Measurements from ENCODE around the gene ZDHHC24. TPM values are rescaled to one million over a fixed set of nuclear protein-coding genes. Genes with fewer than 3 reads are reported as not detected.
A peak's percentile ranks its signal among the peaks of the same experiment; 100 is the strongest.
"Not testable (repeated sequence)": the region's sequence is repeated elsewhere in the genome, so short reads cannot be mapped to it uniquely, and the experiment has no call there.

The ZDHHC24 gene
- total RNA-seq, 1 experiment from 2014 or later: 29.5 TPM

GRCh38 chr11:66546966-66547661 lies 1.3 kb upstream of the ZDHHC24 start:
- no peak for DNase-seq (ENCODE audit: low read depth, low spot score)
- Histone ChIP-seq H3K27ac (ENCODE audit: low read length) (no peak overlapping the region), H3K36me3 (ENCODE audit: control insufficient read depth, insufficient read depth, low read length) (no peaks in the 10 kb centered on the region), H3K27me3 (ENCODE audit: control insufficient read depth, insufficient read depth, low read length) (no peaks in the 10 kb centered on the region), H3K4me3 (ENCODE audit: low read depth in 2 of 2, low read length in 2 of 2) (peak overlapping the region; percentile 87 to 92; a peak in 3 of 4 replicates), H3K9me3 (ENCODE audit: control insufficient read depth, insufficient read depth, low read depth, low read length) (no peaks in the 10 kb centered on the region), H3K4me1 (ENCODE audit: control insufficient read depth, insufficient read depth, low read length) (peaks cover 9% of the 10 kb centered on the region)
- TF ChIP-seq REST (IDR thresholded peaks at IDR 0.05; ENCODE audit: insufficient read depth in 1 of 2, low read depth in 2 of 2, low read length in 1 of 2) (no peak), SIN3A (IDR thresholded peaks at IDR 0.05; ENCODE audit: borderline replicate concordance, insufficient read depth, low read depth, low read length) (no peak), POLR2AphosphoS5 (IDR thresholded peaks at IDR 0.05; ENCODE audit: low read depth, low read length) (no peak), CTCF (IDR thresholded peaks at IDR 0.05) (no peak), TCF7L2 (IDR thresholded peaks at IDR 0.05; ENCODE audit: low read depth, low read length) (no peak)
- in situ Hi-C loops (cut with HindIII; ENCODE audit: low pct_unique_long_range_greater_than_20kb, low sequenced_read_pairs): no loop called here
- intact Hi-C loops (cut with micrococcal nuclease; ENCODE audit: unreplicated experiment): no loop called here
- no TSS peak for BruUV-seq (replicated peaks)
- no peak for ATAC-seq
- POLR2A ChIA-PET: no interaction called here
- CTCF ChIA-PET: interaction anchor here (0.6 kb wide), 1 partner anchor 72 kb away, joined by 5 read pairs; no protein-coding TSS in a partner anchor

GRCh38 chr11:66546368-66546965 lies 619 bp upstream of the ZDHHC24 start, which contains the start of gene ACTN3:
ACTN3 (plus strand) TSS chr11:66546903; CDS start chr11:66546938, 35 bp downstream.
- CTCF ChIA-PET: interaction anchor here (0.6 kb wide), 2 partner anchors 80 to 138 kb away, joined by 4 to 6 read pairs; partner anchors contain the start of gene PELI3
- ATAC-seq: peak; percentile 11
- H3K36me3 ChIP-seq (ENCODE audit: control insufficient read depth, insufficient read depth, low read length): no peaks in the 10 kb centered on the region
- no peaks in the 10 kb centered on the region for H3K27me3 ChIP-seq (ENCODE audit: control insufficient read depth, insufficient read depth, low read length)
- TF ChIP-seq SIN3A (IDR thresholded peaks at IDR 0.05; ENCODE audit: borderline replicate concordance, insufficient read depth, low read depth, low read length) (no peak), POLR2AphosphoS5 (IDR thresholded peaks at IDR 0.05; ENCODE audit: low read depth, low read length) (no peak), CTCF (IDR thresholded peaks at IDR 0.05) (no peak), TCF7L2 (IDR thresholded peaks at IDR 0.05; ENCODE audit: low read depth, low read length) (no peak), REST (IDR thresholded peaks at IDR 0.05; ENCODE audit: insufficient read depth in 1 of 2, low read depth in 2 of 2, low read length in 1 of 2) (no peak)
- POLR2A ChIA-PET: interaction anchor here (0.5 to 1.0 kb wide), 4 partner anchors 9 to 30 kb away, joined by 3 to 5 read pairs (median 4); no protein-coding TSS in a partner anchor
- DNase-seq (ENCODE audit: low read depth, low spot score): no peak
- no TSS peak for BruUV-seq (replicated peaks)
- H3K9me3 ChIP-seq (ENCODE audit: control insufficient read depth, insufficient read depth, low read depth, low read length): no peaks in the 10 kb centered on the region
- peaks cover 9% of the 10 kb centered on the region for H3K4me1 ChIP-seq (ENCODE audit: control insufficient read depth, insufficient read depth, low read length)
- intact Hi-C loops (cut with micrococcal nuclease; ENCODE audit: unreplicated experiment): no loop called here
- H3K27ac ChIP-seq (ENCODE audit: low read length): peak within 1 kb of the TSS; percentile 83
- peak within 1 kb of the TSS; percentile 87 to 92 for H3K4me3 ChIP-seq (ENCODE audit: low read depth in 2 of 2, low read length in 2 of 2)
- in situ Hi-C loops (cut with HindIII; ENCODE audit: low pct_unique_long_range_greater_than_20kb, low sequenced_read_pairs): no loop called here

- DNase-seq (ENCODE audit: low read depth, low spot score); H3K36me3 ChIP-seq (ENCODE audit: control insufficient read depth, insufficient read depth, low read length); CTCF ChIA-PET; intact Hi-C loops (cut with micrococcal nuclease; ENCODE audit: unreplicated experiment); ATAC-seq; H3K27me3 ChIP-seq (ENCODE audit: control insufficient read depth, insufficient read depth, low read length); H3K4me1 ChIP-seq (ENCODE audit: control insufficient read depth, insufficient read depth, low read length); in situ Hi-C loops (cut with HindIII; ENCODE audit: low pct_unique_long_range_greater_than_20kb, low sequenced_read_pairs); POLR2A ChIA-PET; H3K9me3 ChIP-seq (ENCODE audit: control insufficient read depth, insufficient read depth, low read depth, low read length): not testable (repeated sequence)
- Histone ChIP-seq H3K27ac (ENCODE audit: low read length) (peak overlapping the region; percentile 74), H3K4me3 (ENCODE audit: low read depth in 2 of 2, low read length in 2 of 2) (peak overlapping the region; percentile 87 to 92)
- TSS peak; percentile 87 for BruUV-seq (replicated peaks)
Observed at GRCh38 chr11:66544952-66545351, 896 bp downstream of the ZDHHC24 start.

Measured in Panc1 (cell line).